Skeletal muscle satellite cell (primary cell): ENCODE measurements around the gene AGBL2.
"Not testable (repeated sequence)": the region's sequence is repeated elsewhere in the genome, so short reads cannot be mapped to it uniquely, and the experiment has no call there.

Experiments used
- H3K27me3 ChIP-seq: 2 replicates; pipeline ENCODE4 v1.7.0; 2013; ENCODE audit warnings: low read length; ENCODE audit not compliant: control insufficient read depth, insufficient read depth
- H3K36me3 ChIP-seq: 2 replicates; pipeline ENCODE4 v1.7.0; 2013; ENCODE audit warnings: mild to moderate bottlenecking, control low read depth, low read length; ENCODE audit not compliant: insufficient read depth
- H3K4me1 ChIP-seq: 2 replicates; pipeline ENCODE4 v1.7.0; 2013; ENCODE audit warnings: low read length; ENCODE audit not compliant: control insufficient read depth, insufficient read depth
- H3K4me2 ChIP-seq: 2 replicates; pipeline ENCODE4 v1.7.0; 2013; ENCODE audit warnings: mild to moderate bottlenecking, low read length
- H3K4me3 ChIP-seq: 2 replicates; pipeline ENCODE4 v1.7.0; 2013; ENCODE audit warnings: low read length
- H3K9ac ChIP-seq: 2 replicates; pipeline ENCODE4 v1.7.0; 2013; ENCODE audit warnings: mild to moderate bottlenecking, low read depth, low read length, moderate library complexity
- H3K9me3 ChIP-seq: replicated peaks from 2 replicates; pipeline ENCODE4 v1.7.0; 2013; ENCODE audit warnings: mild to moderate bottlenecking, control low read depth, low read length

AGBL2 gene

DNA sequence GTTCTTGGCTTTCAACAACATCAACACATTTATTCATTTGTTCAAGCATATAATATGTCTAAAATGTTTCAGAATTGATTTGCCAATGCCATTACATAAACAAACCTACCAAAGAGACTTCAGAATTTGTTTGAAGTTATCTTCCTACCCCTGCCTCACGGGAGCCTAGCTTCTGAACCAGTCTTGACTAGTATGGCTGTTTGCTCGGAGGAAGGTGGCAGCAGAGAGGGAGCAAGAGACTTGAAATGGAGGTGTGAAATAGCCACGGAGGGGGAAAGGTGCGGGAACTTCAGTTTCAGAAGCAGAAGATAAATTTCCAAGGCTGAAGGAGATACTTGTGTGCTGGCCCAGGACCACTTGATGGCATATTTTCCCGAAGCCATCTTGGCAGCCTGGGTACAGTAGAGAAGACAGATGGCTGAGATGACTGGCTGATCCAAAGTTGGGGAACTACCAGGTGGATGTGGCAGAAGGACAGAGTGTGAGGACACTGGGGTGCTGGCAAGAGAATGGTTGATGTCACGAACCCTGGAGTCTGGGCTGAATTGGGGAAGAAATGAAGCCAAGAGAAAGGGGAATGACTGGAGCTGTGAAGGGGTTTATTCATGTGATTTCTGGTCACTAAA is 58.8 kb downstream of the AGBL2 start:
- no peak overlapping the region for H3K4me3 ChIP-seq
- H3K4me2 ChIP-seq: no peak overlapping the region
- no peaks in the 10 kb centered on the region for H3K9me3 ChIP-seq
- H3K36me3 ChIP-seq: no peaks in the 10 kb centered on the region
- H3K9ac ChIP-seq: no peak overlapping the region
- H3K27me3 ChIP-seq: peaks cover 13% of the 10 kb centered on the region
- no peaks in the 10 kb centered on the region for H3K4me1 ChIP-seq

GRCh38 chr11:47651818-47652469 is 63.2 kb downstream of the AGBL2 start:
- no peak overlapping the region for H3K4me2 ChIP-seq

GRCh38 chr11:47649276-47649675 is 65.9 kb downstream of the AGBL2 start:
- no peak overlapping the region for H3K4me3 ChIP-seq
- H3K36me3 ChIP-seq: no peaks in the 10 kb centered on the region
- H3K9ac ChIP-seq: no peak overlapping the region
- no peak overlapping the region for H3K4me2 ChIP-seq
- no peaks in the 10 kb centered on the region for H3K27me3 ChIP-seq
- H3K4me1 ChIP-seq: no peaks in the 10 kb centered on the region
- no peaks in the 10 kb centered on the region for H3K9me3 ChIP-seq

More at GRCh38 chr11:47651818-47652469, 63.2 kb downstream of the AGBL2 start:
- Histone ChIP-seq H3K36me3 (no peaks in the 10 kb centered on the region), H3K9ac (no peak overlapping the region), H3K4me1 (no peaks in the 10 kb centered on the region), H3K4me3 (no peak overlapping the region), H3K27me3 (peaks cover 9% of the 10 kb centered on the region), H3K9me3 (no peaks in the 10 kb centered on the region)

DNA sequence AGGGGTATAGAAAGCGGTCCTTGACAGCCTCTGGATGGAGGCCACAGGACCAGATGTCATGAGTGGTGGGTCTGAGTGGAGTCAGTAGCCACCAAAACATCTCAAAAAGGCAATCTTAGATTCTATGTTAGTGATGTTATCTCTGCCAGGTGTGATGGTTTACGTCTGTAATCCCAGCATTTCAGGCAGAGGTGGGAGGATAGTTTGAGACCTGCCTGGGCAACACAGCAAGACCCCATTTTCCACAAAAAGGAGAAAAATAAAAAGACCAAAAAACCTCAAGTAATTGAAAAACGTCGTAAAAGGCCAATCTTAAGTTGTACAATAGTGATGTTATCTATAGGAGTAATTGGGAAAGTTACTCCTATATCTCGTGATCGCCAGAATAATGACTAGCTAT is 69.2 kb downstream of the AGBL2 start:
- no peak overlapping the region for H3K4me2 ChIP-seq
- H3K36me3 ChIP-seq: no peaks in the 10 kb centered on the region
- H3K4me3 ChIP-seq: no peak overlapping the region
- H3K9me3 ChIP-seq: no peaks in the 10 kb centered on the region
- peaks cover 6% of the 10 kb centered on the region for H3K4me1 ChIP-seq
- H3K9ac ChIP-seq: no peak overlapping the region
- H3K27me3 ChIP-seq: no peaks in the 10 kb centered on the region

DNA sequence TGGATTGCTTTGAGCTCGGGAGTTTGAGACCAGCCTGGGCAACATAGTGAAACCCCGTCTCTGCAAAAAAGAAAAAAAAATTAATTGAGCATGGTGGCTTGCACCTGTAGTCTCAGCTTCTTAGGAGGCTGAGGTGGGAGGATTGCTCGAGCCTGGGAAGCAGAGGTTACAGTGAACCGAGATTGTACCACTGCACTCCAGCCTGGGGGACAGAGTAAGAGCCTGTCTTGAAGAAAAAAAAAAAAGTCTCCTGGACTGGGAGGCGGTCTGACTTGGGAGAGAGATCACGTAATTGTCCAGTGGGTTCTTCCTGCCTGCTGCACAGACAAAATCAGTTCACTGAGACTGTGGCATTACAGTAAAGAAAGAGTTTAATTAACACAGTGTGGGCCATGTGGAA is 69.7 kb downstream of the AGBL2 start:
- Histone ChIP-seq H3K36me3 (no peaks in the 10 kb centered on the region), H3K9me3 (no peaks in the 10 kb centered on the region), H3K4me3 (no peak overlapping the region), H3K27me3 (no peaks in the 10 kb centered on the region), H3K4me1 (peaks cover 10% of the 10 kb centered on the region), H3K9ac (no peak overlapping the region), H3K4me2 (no peak overlapping the region)

GRCh38 chr11:47642099-47642855 is 72.9 kb downstream of the AGBL2 start, which contains the start of gene MTCH2:
TSS of gene MTCH2 (minus strand) at chr11:47642559. CDS start at chr11:47642465, 94 bp downstream.
- Histone ChIP-seq H3K4me2 (peak within 1 kb of the TSS; percentile 98), H3K4me1 (peaks cover 10% of the 10 kb centered on the region), H3K27me3 (no peaks in the 10 kb centered on the region), H3K4me3 (peak within 1 kb of the TSS; percentile 98), H3K9me3 (no peaks in the 10 kb centered on the region), H3K9ac (peak within 1 kb of the TSS; percentile 99), H3K36me3 (peaks cover 22% of the 10 kb centered on the region)

DNA sequence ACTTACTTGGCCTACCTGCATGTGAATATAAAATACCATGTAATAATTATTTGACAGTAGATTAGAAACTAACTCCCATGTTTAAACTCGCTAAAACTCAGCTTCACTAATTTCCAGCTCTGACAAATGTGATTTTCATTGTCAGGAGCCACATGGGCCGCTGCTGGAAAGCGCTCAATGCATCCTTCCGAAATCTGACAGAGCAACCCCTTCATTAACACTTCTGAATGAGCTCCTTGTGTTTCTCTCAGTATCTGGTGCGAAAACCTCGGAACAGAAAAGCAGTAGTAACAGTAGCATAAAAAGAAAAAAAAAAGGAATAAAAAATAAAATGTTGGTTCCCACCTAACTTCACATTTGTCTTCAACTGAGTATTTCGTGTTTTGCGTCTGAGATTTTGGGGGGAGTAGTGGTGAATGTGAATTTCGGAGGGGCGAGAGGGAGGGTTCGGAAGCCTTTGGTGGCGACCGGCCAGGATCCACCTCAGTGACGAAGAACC is 73.5 kb downstream of the AGBL2 start:
- H3K4me3 ChIP-seq: peak overlapping the region; percentile 98
- H3K9me3 ChIP-seq: no peaks in the 10 kb centered on the region
- peak overlapping the region; percentile 98 for H3K4me2 ChIP-seq
- peaks cover 22% of the 10 kb centered on the region for H3K36me3 ChIP-seq
- no peaks in the 10 kb centered on the region for H3K27me3 ChIP-seq
- H3K4me1 ChIP-seq: peaks cover 10% of the 10 kb centered on the region
- H3K9ac ChIP-seq: peak overlapping the region; percentile 99

- H3K9me3 ChIP-seq, H3K9ac ChIP-seq, H3K27me3 ChIP-seq: not testable (repeated sequence)
- H3K4me2 ChIP-seq: peak overlapping the region; percentile 98
- peaks cover 22% of the 10 kb centered on the region for H3K36me3 ChIP-seq
- peaks cover 10% of the 10 kb centered on the region for H3K4me1 ChIP-seq
- H3K4me3 ChIP-seq: peak overlapping the region; percentile 98
Measured at GRCh38 chr11:47640506-47640905, 74.7 kb downstream of the AGBL2 start.

GRCh38 chr11:47636331-47636730 is 78.8 kb downstream of the AGBL2 start:
- H3K36me3 ChIP-seq: peaks cover 48% of the 10 kb centered on the region
- not testable (repeated sequence) for H3K27me3 ChIP-seq, H3K4me1 ChIP-seq, H3K9me3 ChIP-seq, H3K4me2 ChIP-seq, H3K4me3 ChIP-seq, H3K9ac ChIP-seq

- peaks cover 65% of the 10 kb centered on the region for H3K36me3 ChIP-seq
- H3K4me3 ChIP-seq: no peak overlapping the region
- H3K4me2 ChIP-seq: no peak overlapping the region
- H3K9me3 ChIP-seq: no peaks in the 10 kb centered on the region
- no peak overlapping the region for H3K9ac ChIP-seq
- H3K27me3 ChIP-seq: no peaks in the 10 kb centered on the region
- H3K4me1 ChIP-seq: no peaks in the 10 kb centered on the region
Measured at GRCh38 chr11:47631473-47631872, 83.7 kb downstream of the AGBL2 start.

GRCh38 chr11:47628026-47628425 is 87.1 kb downstream of the AGBL2 start:
- Histone ChIP-seq H3K9me3 (no peaks in the 10 kb centered on the region), H3K4me2 (no peak overlapping the region), H3K4me3 (no peak overlapping the region), H3K36me3 (peaks cover 68% of the 10 kb centered on the region), H3K27me3 (no peaks in the 10 kb centered on the region), H3K9ac (no peak overlapping the region), H3K4me1 (no peaks in the 10 kb centered on the region)
